ENCODE results near the gene ARHGEF11.

Gene ARHGEF11

GRCh38 chr1:156999596-157000320 is 45.8 kb downstream of the ARHGEF11 start:
- no peak for DNase-seq

DNA sequence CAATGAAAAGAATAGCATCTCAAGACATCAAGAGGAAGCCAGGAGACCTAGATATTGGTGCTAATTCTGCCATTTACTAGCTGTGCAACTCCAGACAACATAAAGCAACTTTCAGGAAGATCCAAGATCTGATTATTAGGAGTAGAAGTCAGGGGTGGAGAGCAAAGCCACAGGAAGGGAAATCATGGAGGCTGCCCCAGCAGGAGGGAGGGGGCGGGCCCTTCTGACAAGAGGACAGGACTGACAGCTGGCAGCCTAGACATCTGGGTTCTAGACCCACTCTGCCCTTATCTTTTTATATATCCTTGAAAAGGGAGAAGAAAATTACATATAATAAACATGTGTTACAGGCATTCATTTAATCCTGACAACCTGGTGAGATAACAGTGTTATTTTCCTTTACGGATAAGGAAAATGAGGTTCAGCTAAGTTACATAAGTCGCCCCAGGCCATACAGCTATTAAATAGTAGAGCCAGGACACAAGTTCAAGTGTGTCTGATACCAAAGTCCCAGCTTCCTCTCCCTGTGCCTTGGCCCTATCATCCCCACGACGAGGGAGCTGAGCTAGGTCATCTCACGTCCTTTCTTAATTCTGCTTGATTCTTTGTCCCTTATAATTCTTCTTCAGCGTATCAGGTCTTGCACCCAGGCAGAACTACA is 46.6 kb downstream of the ARHGEF11 start:
- no peak for DNase-seq

GRCh38 chr1:156998301-156998700 is 47.2 kb downstream of the ARHGEF11 start:
- DNase-seq = no peak

- DNase-seq = no peak
Observed at GRCh38 chr1:156995412-156995811, 50.1 kb downstream of the ARHGEF11 start.

- DNase-seq = no peak
Observed at GRCh38 chr1:156994277-156994676, 51.3 kb downstream of the ARHGEF11 start.

DNA sequence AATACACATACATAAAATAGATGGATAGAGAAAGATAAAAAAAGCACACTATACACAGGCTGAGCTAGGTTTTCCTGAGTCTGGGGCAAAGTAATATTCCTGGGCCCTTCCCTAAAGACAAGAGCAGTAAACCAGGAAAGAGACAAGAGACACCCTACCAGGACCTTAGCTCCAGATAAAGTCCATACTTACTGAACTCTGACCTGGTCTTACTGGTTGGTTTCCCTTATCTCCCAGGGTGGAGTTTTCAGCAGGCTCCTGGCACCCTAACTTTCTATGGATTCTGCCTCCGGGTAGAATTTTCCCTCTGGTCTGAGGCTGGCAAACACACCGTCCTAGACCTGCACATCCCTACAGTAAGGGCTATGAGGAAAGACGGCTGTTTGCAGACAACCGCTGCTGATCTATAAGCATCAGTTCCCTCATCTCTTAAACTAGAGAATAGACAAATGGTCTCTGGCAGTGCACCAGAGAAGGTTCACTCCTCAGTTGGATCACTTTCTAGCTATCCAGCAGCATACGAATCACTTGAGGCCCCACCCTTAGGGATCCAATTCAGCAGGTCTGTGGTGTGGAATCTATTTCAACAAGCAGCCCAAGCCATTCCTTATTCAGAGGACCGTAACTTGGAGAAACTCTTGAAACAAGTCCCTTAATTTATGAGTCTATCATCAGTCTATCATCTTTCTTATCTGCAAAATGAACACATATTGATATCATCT is 52.0 kb downstream of the ARHGEF11 start:
- DNase-seq = no peak

GRCh38 chr1:156992215-156992614 is 53.3 kb downstream of the ARHGEF11 start:
- DNase-seq = no peak

DNA sequence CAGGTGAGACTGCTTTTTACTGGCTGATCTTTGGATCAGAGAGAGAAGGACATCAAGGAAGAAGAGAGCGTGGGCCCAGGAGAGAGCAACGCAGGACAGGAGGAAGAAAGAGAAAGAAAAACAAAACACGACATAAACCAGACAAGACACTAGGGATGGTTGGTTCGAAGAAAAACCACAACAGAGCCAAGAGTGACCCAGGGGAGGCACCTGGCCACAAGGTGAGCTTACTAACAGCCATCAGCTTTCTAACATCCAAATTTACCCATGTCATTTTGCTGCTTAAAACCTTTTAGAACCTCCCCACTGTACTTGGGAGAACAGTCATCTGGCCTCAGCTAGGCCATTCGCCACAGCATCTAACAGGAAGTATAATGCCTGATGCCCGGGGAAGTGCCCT is 57.8 kb downstream of the ARHGEF11 start:
- DNase-seq = no peak

DNA sequence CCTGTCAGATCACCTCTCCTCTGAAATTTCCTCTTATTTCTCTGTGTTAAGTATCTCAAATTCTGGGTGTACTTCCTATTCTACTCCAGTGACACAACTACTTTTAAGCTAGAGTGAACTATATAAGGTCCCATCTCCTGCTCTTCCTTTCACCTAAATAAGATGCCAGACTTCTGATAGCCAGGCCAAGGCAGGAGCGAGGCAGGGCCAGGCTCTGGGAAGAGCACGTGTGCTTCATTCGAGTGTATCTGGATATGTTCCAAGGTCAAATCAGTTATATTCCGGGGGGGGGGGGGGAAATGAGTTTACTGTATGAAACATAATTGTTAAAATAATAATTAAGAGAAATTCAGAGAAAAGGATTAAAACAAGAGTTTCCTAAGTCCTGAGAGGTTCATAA is 65.0 kb downstream of the ARHGEF11 start:
- DNase-seq = no peak

DNA sequence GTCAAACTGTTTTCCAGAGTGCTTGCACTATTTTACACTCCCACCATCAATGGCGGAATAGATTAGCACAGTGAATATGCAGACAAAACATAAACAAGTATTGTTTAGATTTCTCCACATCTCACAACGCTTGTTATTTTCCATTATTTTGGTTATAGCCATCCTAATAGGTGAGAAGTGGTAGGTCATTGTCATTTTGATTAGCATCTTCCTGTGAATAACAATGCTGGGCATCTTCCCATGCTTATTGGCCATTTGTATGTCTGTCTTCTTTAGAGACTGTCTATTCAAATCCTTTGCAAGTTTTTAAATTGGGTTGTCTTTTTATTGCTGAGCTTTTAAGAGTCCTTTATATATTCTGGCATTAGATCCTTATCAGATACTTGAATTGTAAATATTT is 70.5 kb downstream of the ARHGEF11 start:
- DNase-seq = no peak

- no peak for DNase-seq
Observed at GRCh38 chr1:156973417-156973816, 72.1 kb downstream of the ARHGEF11 start.

GRCh38 chr1:156970017-156970416 is 75.5 kb downstream of the ARHGEF11 start:
- no peak for DNase-seq

GRCh38 chr1:156969496-156969895 is 76.0 kb downstream of the ARHGEF11 start:
- no peak for DNase-seq

GRCh38 chr1:156964441-156964840 is 81.1 kb downstream of the ARHGEF11 start:
- peak; percentile 17 for DNase-seq

GRCh38 chr1:156963621-156964020 is 81.9 kb downstream of the ARHGEF11 start:
- no peak for DNase-seq

DNA sequence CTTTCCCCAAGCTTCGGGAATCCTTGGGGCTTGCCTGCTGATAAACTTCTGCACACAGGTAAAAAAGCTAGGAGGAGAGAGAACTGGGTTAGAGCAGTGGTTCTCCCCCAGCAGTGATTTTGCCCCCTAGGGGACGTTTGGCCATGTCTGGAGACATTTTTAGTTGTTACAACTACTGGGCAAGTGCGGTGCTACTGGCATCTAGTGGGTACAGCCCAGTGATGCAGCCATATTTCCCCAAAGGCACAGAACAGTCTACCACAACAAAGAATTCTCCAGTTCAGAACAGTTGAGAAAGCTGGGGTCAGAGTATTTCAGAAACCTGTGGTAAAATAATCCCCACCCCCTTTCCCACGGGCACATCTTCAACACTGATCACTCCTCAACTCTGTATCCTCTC is 83.8 kb downstream of the ARHGEF11 start:
- peak; percentile 13 for DNase-seq

DNA sequence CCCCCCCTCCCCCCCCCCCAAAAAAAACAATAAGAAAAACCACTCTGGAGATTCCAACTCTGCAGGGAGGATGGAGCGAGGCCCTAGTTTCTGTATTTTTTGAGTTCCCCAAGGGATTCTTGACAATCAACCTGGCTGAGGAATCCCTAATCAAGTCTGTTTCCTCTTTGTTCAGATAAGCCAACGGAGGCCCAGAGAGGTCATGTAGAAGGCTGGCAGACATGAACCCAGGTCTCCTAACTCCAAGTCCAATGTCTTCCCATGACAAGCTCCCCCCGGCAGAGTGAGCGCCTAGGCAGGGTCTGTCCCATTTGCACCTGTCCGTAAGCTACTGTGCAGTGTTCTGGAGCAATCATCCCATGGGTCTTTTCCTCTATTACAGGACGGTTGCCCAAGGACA is 85.6 kb downstream of the ARHGEF11 start:
- DNase-seq = no peak

DNA sequence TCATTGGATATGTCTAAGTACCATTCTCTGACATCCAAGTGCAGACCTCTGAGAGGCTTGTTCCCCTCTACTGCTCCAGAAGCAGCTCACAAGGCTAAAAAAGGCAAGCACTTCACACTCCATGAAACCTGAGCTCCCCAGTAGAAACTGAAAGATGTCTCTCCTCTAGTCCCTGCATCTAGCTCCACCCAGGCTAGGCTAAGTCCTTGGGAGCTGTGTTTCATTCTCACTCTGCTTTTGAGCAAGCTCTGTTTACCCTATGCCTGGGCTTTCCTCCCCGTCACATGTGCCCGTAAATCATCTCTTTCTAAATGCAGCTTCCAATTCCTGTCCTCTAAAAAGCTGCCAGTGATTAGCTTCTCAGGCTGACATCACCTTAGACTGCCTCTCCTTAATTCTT is 86.1 kb downstream of the ARHGEF11 start:
- peak; percentile 9 for DNase-seq

DNA sequence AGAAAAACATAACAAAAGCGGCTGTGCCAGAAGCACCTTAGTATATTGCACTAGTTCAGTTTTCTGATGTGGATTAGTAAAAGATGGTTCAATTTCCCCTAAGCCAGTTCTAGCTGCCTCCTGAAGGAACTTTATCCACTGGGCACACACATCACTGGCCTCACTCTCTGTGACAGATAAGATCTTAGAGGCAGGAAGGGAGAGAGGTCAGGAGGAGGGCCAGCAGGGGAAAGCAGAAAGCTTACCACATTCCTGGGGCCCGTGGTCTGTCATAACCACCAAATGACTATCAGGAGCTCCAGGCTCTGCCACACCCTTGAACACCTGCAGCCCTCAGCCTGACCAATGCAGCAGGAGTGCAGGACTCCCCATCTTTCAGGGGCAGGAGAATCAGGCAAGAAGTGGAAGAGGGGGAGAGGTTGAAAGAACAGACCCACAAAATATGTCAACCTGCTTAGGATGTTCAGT is 87.3 kb downstream of the ARHGEF11 start:
- DNase-seq = peak; percentile 32

DNA sequence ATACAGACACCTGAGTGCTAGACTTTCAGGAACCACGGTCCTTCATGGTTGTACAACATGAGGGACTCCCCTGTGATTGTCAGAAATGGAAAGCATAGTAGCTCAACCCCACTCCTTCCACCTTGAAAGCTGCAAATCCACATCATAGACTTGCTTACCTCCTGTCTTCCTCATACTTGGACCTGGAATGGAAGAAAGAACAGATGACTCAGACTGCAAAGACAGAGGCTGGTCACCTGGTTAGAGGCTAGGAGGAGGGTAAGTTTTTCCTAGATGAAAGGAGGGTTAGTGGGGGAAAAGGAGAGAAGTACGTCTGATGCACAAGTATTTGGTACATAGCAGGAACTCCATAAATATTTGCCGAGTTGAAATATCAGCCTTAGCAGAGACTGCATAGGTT is 87.9 kb downstream of the ARHGEF11 start:
- no peak for DNase-seq

DNA sequence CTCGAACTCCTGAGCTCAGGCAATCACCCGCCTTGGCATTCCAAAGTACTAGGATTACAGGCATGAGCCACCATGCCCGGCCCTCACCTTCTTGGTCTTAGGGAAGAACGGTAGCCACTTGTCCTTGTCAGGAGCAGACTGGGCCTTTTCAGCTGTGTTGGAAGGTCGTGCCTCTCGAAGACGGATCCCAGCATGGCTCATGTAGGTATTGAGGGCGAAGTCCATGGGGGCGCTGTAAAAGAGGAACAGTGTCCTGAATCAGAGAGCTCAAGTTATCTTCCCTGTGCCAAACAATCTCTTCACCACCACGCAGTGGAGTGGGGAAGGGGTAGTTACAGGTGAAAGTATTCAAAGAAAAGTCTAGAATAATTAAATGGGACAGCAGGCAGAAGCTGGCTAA is 89.2 kb downstream of the ARHGEF11 start:
- no peak for DNase-seq

DNA sequence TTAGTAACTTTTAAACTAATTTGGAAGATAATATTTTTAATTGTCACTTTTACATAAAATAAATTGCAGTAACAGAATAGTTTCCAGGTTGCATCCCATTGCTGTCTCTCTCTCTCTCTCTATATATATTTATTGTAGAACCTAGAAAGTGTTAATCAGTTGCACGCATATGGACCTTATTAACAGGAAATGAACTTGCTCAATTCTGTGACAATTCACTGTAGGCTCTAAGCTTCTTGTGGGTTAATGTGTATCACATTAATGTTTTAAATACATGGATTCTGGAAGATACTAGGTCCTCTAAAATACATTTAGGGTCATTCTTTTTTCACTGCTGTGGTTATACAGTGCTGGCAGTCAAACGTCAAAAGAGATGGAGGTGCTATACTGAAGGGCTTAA is 92.0 kb downstream of the ARHGEF11 start:
- no peak for DNase-seq

DNA sequence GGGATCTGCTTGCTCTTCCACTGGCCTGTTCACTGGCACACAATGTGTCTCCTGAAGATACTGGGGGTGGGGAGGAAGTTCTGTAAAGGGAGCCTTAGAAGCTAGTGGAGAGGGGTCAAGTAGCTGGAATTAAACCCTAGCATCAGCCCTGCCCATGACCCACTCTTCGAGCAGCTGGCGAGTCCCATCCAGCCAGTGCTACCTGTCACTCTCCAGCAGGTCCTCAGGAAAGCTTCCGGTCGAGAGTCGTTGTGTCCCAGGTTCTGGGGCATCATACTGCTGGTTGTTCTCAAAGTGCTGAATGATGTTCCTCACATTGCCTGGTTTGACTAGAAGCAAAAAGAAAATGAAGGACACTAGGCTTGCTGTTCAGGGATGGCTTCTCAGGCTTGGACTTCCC is 94.2 kb downstream of the ARHGEF11 start:
- no peak for DNase-seq

DNA sequence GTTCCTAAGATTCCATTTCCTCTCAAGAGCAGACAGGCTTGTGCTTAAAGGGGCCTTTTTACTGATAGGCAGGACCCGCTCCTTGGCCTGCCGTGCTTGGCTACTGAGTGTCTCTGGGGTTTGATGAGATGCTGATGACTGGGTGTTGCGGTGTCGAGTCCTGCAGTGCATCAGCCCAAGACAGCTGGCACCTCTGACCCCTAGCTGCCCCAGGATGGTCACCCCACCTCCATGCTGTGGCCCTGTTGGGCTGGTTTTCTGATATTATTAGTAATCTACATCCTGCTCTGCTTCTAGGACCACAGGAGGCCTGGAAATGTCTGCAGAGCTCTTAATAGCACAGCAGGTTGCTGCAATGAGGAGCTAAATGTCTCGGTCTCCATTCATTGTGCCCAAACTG is 96.4 kb downstream of the ARHGEF11 start:
- DNase-seq = no peak
